Measurements from ENCODE around the gene ATR. TPM values are rescaled to one million over a fixed set of nuclear protein-coding genes. Genes with fewer than 3 reads are reported as not detected.
"Not testable (repeated sequence)": the region's sequence is repeated elsewhere in the genome, so short reads cannot be mapped to it uniquely, and the experiment has no call there.

The ATR gene
- polyA plus RNA-seq, 2 of the 4 experiments (the other 2 are of a cell fraction), result 13.9 to 36.2 TPM

DNA sequence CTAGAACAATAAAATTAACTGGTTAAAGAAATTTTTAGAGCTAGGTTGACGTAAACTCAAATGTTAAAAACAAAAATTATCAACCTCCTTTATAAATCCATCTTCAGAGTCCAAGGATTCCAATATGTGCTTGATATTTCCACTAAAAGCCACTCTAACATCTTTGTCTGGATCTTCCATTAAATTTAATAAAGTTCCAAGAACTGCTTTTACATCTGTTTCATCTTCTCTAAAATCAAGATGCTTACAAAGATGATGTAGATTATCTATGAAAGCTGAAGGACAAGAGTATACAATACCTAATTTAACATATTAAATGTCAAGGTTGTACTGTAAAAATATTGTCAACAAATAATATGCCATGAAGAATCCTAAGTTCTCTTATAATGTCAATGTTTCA, 24.8 kb downstream of the ATR start:
- 95% methylated on average over 1 of the region's 1 CpG for WGBS (ENCODE audit: missing lambda C conversion rate)
- Histone ChIP-seq H3K27ac (no peak overlapping the region), H3K4me2 (no peak overlapping the region), H3K9me3 (no peaks in the 10 kb centered on the region), H3K4me3 (no peak overlapping the region), H3K4me1 (no peaks in the 10 kb centered on the region)
- CTCF ChIA-PET, result no interaction called here
- DNase-seq (ENCODE audit: low read depth in 1 of 2, low spot score in 1 of 2) (no peak), ATAC-seq (no peak), FAIRE-seq (peak; percentile 81)
- TF ChIP-seq EHMT2 (IDR thresholded peaks at IDR 0.05; ENCODE audit: low read depth), result no peak
- TF ChIP-seq PHF8 (IDR thresholded peaks at IDR 0.05; ENCODE audit: borderline replicate concordance, low read depth), result no peak
- TF ChIP-seq, protein P1, sequence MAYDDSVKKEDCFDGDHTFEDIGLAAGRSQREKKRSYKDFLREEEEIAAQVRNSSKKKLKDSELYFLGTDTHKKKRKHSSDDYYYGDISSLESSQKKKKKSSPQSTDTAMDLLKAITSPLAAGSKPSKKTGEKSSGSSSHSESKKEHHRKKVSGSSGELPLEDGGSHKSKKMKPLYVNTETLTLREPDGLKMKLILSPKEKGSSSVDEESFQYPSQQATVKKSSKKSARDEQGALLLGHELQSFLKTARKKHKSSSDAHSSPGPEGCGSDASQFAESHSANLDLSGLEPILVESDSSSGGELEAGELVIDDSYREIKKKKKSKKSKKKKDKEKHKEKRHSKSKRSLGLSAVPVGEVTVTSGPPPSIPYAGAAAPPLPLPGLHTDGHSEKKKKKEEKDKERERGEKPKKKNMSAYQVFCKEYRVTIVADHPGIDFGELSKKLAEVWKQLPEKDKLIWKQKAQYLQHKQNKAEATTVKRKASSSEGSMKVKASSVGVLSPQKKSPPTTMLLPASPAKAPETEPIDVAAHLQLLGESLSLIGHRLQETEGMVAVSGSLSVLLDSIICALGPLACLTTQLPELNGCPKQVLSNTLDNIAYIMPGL (CRISPR knock-in tag; IDR thresholded peaks at IDR 0.05; ENCODE audit: borderline replicate concordance), result no peak
- no peak for TF ChIP-seq CBX2 (IDR thresholded peaks at IDR 0.05; ENCODE audit: borderline replicate concordance, low read depth)
- no peak for TF ChIP-seq JUN (IDR thresholded peaks at IDR 0.05)
- TF ChIP-seq, protein P2, sequence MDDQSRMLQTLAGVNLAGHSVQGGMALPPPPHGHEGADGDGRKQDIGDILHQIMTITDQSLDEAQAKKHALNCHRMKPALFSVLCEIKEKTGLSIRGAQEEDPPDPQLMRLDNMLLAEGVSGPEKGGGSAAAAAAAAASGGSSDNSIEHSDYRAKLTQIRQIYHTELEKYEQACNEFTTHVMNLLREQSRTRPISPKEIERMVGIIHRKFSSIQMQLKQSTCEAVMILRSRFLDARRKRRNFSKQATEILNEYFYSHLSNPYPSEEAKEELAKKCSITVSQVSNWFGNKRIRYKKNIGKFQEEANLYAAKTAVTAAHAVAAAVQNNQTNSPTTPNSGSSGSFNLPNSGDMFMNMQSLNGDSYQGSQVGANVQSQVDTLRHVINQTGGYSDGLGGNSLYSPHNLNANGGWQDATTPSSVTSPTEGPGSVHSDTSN (IDR thresholded peaks at IDR 0.05), result no peak
- POLR2A ChIA-PET, result no interaction called here

DNA sequence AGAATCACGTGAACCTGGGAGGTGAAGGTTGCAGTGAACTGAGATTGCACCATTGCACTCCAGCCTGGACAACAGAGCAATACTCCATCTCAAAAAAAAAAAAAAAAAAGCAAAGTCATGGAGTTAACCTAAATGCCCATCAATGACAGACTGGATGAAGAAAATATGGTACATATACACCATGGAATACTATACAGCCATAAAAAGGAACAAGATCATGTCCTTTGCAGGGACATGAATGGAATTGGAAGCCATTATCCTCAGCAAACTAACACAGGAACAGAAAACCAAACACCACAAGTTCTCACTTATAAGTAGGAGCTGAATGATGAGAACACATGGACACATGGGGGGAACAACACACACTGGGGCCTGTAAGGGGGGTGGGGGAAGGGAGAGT, 26.0 kb downstream of the ATR start:
- not testable (repeated sequence) for FAIRE-seq
- 91% methylated on average over 1 of the region's 1 CpG for WGBS (ENCODE audit: missing lambda C conversion rate)

DNA sequence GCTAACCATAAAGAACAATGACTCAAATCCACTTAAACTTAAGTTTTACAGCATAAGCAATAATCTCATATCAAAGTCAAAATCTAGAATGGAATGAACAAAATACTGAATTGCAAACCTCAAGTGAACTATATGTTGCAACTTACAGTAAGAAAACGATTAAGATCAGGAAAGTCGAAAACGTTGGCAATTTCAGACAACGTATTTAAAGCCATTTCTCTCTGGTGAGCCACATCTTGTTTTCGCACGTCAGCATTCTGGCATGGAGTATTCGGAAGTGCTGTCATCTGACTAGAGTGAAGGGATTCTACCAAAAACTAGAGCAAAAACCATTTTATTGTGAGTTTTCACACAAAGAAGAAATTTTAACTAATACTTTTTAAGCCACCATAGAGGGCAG, 28.5 kb downstream of the ATR start:
- Histone ChIP-seq H3K4me2 (no peak overlapping the region), H3K4me1 (no peaks in the 10 kb centered on the region), H3K27ac (no peak overlapping the region), H3K4me3 (no peak overlapping the region), H3K9me3 (no peaks in the 10 kb centered on the region)
- no peak for DNase-seq (ENCODE audit: low read depth in 1 of 2, low spot score in 1 of 2)
- TF ChIP-seq MAFK (IDR thresholded peaks at IDR 0.05; ENCODE audit: partially characterized antibody), result peak; percentile 28
- no peak for TF ChIP-seq MYC (IDR thresholded peaks at IDR 0.05; ENCODE audit: borderline replicate concordance, low read length)
- WGBS (ENCODE audit: missing lambda C conversion rate), result 92% methylated on average over 7 of the region's 7 CpGs
- ATAC-seq, result no peak
- ChIA-PET POLR2A (no interaction called here), CTCF (no interaction called here)
- FAIRE-seq, result no peak

More for the DNA sequence above, 26.0 kb downstream of the ATR start:
- POLR2A ChIA-PET; DNase-seq (ENCODE audit: low read depth in 1 of 2, low spot score in 1 of 2); H3K4me3 ChIP-seq; H3K27ac ChIP-seq; H3K9me3 ChIP-seq; CTCF ChIA-PET; ATAC-seq; H3K4me1 ChIP-seq; H3K4me2 ChIP-seq: not testable (repeated sequence)

DNA sequence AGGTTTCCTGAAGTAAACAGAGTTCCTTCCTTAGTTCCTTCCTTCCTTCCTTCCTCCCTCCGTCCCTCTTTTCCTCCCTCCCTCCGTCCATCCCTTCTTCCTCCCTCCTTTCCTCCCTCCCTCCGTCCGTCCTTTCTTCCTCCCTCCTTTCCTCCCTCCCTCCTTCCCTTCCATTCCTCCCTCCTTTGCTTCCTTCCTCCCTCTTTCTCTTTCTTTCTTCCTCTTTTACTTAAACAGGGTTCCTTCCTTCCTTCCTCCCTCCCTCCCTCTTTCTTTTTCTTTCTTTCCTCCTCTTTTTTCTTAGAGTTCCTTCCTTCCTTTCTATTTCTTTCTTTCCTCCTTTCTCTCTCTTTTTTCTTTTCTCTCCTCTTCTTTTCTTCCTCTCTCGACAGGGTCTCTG, 35.2 kb downstream of the ATR start:
- no peak for FAIRE-seq
- ATAC-seq, result no peak
- Histone ChIP-seq H3K27ac (no peak overlapping the region), H3K9me3 (no peaks in the 10 kb centered on the region), H3K4me1 (no peaks in the 10 kb centered on the region), H3K4me3 (no peak overlapping the region), H3K4me2 (no peak overlapping the region)
- ChIA-PET CTCF (interaction anchor here (1.0 kb wide), 1 partner anchor 12 kb away, joined by 3 read pairs; no protein-coding TSS in a partner anchor), POLR2A (no interaction called here)
- no peak for DNase-seq (ENCODE audit: low read depth in 1 of 2, low spot score in 1 of 2)
- 93% methylated on average over 3 of the region's 5 CpGs for WGBS (ENCODE audit: missing lambda C conversion rate)
- TF ChIP-seq SREBF2 (IDR thresholded peaks at IDR 0.05) (no peak), HOXA7 (CRISPR knock-in tag; IDR thresholded peaks at IDR 0.05) (no peak), EP300 (IDR thresholded peaks at IDR 0.05) (no peak), ESRRA (IDR thresholded peaks at IDR 0.05; ENCODE audit: borderline replicate concordance, low read length) (no peak), JUN (IDR thresholded peaks at IDR 0.05) (no peak), KDM5A (IDR thresholded peaks at IDR 0.05) (no peak), EHMT2 (IDR thresholded peaks at IDR 0.05; ENCODE audit: low read depth) (no peak), FOSL2 (IDR thresholded peaks at IDR 0.05) (no peak), FOSL2 (CRISPR knock-in tag; IDR thresholded peaks at IDR 0.05) (no peak), CBX8 (IDR thresholded peaks at IDR 0.05) (no peak), CEBPB (IDR thresholded peaks at IDR 0.05) (no peak), RCOR1 (IDR thresholded peaks at IDR 0.05; ENCODE audit: low read depth, low read length) (no peak), FOXS1 (CRISPR knock-in tag; IDR thresholded peaks at IDR 0.05) (no peak), ZFP36 (IDR thresholded peaks at IDR 0.05; ENCODE audit: borderline replicate concordance, partially characterized antibody) (no peak)
- TF ChIP-seq, protein P2 (IDR thresholded peaks at IDR 0.05), result no peak
- TF ChIP-seq, protein P1 (CRISPR knock-in tag; IDR thresholded peaks at IDR 0.05; ENCODE audit: borderline replicate concordance), result no peak
